HepG2 (cell line): Measurements from ENCODE around the gene DCAKD. TPM values are rescaled to one million over a fixed set of nuclear protein-coding genes. Genes with fewer than 3 reads are reported as not detected.
A peak's percentile ranks its signal among the peaks of the same experiment; 100 is the strongest.

Source experiments
- ATRX ChIP-seq: sonication (generic); formaldehyde crosslinking; IDR thresholded peaks from 2 replicates; pipeline ENCODE4 v1.4.0; 2020; ENCODE audit warnings: missing genetic modification reagents, borderline replicate concordance
- HMG20B ChIP-seq: conservative IDR thresholded peaks from 2 replicates; pipeline ENCODE4 v1.6.1; 2016; ENCODE audit warnings: missing genetic modification reagents, missing compliant biosample characterization
- HNRNPH1 ChIP-seq: fragments of 200-400 bp; formaldehyde crosslinking; optimal IDR thresholded peaks from 2 replicates; pipeline ENCODE3; 2017; ENCODE audit warnings: mild to moderate bottlenecking, low read depth, low read length
- MIER3 ChIP-seq: IDR thresholded peaks from 2 replicates; pipeline ENCODE4 v1.6.1; 2016; ENCODE audit warnings: missing compliant biosample characterization, borderline replicate concordance
- MXD4 ChIP-seq: IDR thresholded peaks from 2 replicates; pipeline ENCODE4 v1.6.1; 2016; ENCODE audit warnings: mild to moderate bottlenecking, missing biosample characterization, missing genetic modification reagents
- PAWR ChIP-seq: sonication (generic); formaldehyde crosslinking; IDR thresholded peaks from 2 replicates; pipeline ENCODE4 v1.4.0; 2020; ENCODE audit warnings: missing genetic modification reagents, mild to moderate bottlenecking, borderline replicate concordance
- ZIK1 ChIP-seq: sonication (generic); formaldehyde crosslinking; IDR thresholded peaks from 2 replicates; pipeline ENCODE4 v1.5.0; 2020; ENCODE audit warnings: mild to moderate bottlenecking, low read depth, missing genetic modification reagents, borderline replicate concordance
- ZNF333 ChIP-seq: sonication (generic); formaldehyde crosslinking; IDR thresholded peaks from 2 replicates; pipeline ENCODE4 v1.4.0; 2020; ENCODE audit warnings: mild to moderate bottlenecking, missing genetic modification reagents, borderline replicate concordance
- ZNF382 ChIP-seq: sonication (generic); formaldehyde crosslinking; IDR thresholded peaks from 2 replicates; pipeline ENCODE4 v1.5.0; 2020; ENCODE audit warnings: missing genetic modification reagents, mild to moderate bottlenecking, borderline replicate concordance
- ZNF451 ChIP-seq: sonication (generic); formaldehyde crosslinking; IDR thresholded peaks from 2 replicates; pipeline ENCODE4 v1.5.0; 2020; ENCODE audit warnings: mild to moderate bottlenecking, missing genetic modification reagents
- ZNF550 ChIP-seq: sonication (generic); formaldehyde crosslinking; IDR thresholded peaks from 2 replicates; pipeline ENCODE4 v1.4.0; 2020; ENCODE audit warnings: mild to moderate bottlenecking, missing genetic modification reagents, borderline replicate concordance
- ZNF629 ChIP-seq: sonication (generic); formaldehyde crosslinking; conservative IDR thresholded peaks from 2 replicates; pipeline ENCODE4 v1.5.0; 2020; ENCODE audit warnings: missing genetic modification reagents
- ZNF782 ChIP-seq: sonication (generic); formaldehyde crosslinking; IDR thresholded peaks from 2 replicates; pipeline ENCODE4 v1.4.0; 2020; ENCODE audit warnings: missing genetic modification reagents, mild to moderate bottlenecking, borderline replicate concordance
- polyA plus RNA-seq, 8 experiments: library from polyadenylated mRNA; depleted of rRNA in 3 of 8; stranded (reverse) in 7 of 8; unstranded in 1 of 8; fragments of >200 nt; fragmentation: Illumina TruSeq in 4 of 8; extraction: Trizol in 4 of 8; gene quantifications; 2 replicates each; pipeline versions ENCODE4 v1.2.1 to v1.2.3, GENCODE V29; 2011 to 2016; ENCODE audit warnings: low read depth in 4 of 8, missing spikeins in 1 of 8, mixed read lengths in 1 of 8; ENCODE audit not compliant: insufficient read depth in 1 of 8
- total RNA-seq, 5 experiments: library from RNA; depleted of rRNA; stranded (reverse); fragments of >200 nt; fragmentation: Illumina TruSeq; extraction: Trizol; gene quantifications; 2 replicates each; pipeline ENCODE4 v1.2.3, GENCODE V29; 2016; ENCODE audit warnings: low read depth in 1 of 5
- TF ChIP-seq, protein P1 (sequence below): sonication (generic); formaldehyde crosslinking; IDR thresholded peaks from 2 replicates; pipeline ENCODE4 v1.4.0; 2020; ENCODE audit warnings: missing genetic modification reagents; ENCODE audit errors: not compliant biosample characterization
- TF ChIP-seq, protein P2 (sequence below): sonication (generic); formaldehyde crosslinking; IDR thresholded peaks from 2 replicates; pipeline ENCODE4 v1.4.0; 2020; ENCODE audit warnings: mild to moderate bottlenecking, low read depth, missing genetic modification reagents
- TF ChIP-seq, protein P3 (sequence below): sonication (generic); formaldehyde crosslinking; IDR thresholded peaks from 2 replicates; pipeline ENCODE4 v1.4.0; 2020; ENCODE audit warnings: missing genetic modification reagents
- TF ChIP-seq, protein P4 (sequence below): sonication (generic); formaldehyde crosslinking; conservative IDR thresholded peaks from 2 replicates; pipeline ENCODE4 v1.8.1; 2023; ENCODE audit warnings: missing genetic modification reagents
- TF ChIP-seq, protein P5 (sequence below): sonication (generic); formaldehyde crosslinking; IDR thresholded peaks from 2 replicates; pipeline ENCODE4 v1.4.0; 2020; ENCODE audit warnings: missing genetic modification reagents

Gene DCAKD
- total and polyA plus RNA-seq, 2 of the 13 experiments (the other 11 are each of a cell fraction or from before 2014, with no cell fraction given), result 25.9 to 29.2 TPM

DNA sequence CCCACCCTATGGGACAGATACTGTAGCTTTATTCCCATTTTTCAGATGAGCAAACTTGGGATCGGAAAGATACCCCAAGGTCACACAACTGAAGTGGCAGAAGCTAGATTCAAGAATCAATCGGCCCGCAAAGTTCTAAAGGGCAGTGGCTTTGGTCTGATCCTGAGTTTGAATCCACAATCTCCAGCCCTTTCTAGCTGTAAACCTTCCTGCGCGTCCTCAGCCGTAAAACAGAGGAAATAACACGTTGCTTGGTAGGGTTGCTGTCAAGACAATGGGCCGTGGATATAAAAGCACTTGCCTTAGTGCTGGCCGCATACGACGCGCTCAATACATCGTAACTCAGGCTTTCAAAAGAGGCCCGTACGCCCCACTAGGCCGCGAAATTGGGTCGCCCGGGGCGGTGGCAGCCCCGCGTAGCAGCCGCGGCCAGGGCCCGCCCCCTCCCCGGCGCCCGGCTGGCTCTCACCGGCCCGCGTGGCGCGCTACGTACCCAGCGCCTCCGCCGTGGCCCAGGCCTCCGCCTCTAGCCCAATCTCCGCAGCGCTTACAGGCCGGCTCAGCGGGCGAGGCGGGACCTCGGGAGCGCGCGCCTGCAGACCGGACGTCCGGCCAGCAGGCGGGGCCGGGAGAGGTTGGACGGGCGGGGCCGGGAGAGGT, at the start of gene DCAKD (continued):
- TF ChIP-seq, protein P1, sequence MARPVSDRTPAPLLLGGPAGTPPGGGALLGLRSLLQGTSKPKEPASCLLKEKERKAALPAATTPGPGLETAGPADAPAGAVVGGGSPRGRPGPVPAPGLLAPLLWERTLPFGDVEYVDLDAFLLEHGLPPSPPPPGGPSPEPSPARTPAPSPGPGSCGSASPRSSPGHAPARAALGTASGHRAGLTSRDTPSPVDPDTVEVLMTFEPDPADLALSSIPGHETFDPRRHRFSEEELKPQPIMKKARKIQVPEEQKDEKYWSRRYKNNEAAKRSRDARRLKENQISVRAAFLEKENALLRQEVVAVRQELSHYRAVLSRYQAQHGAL (CRISPR knock-in tag), result peak; percentile 55
- TF ChIP-seq, protein P2, sequence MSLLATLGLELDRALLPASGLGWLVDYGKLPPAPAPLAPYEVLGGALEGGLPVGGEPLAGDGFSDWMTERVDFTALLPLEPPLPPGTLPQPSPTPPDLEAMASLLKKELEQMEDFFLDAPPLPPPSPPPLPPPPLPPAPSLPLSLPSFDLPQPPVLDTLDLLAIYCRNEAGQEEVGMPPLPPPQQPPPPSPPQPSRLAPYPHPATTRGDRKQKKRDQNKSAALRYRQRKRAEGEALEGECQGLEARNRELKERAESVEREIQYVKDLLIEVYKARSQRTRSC (CRISPR knock-in tag), result no peak
- no peak for TF ChIP-seq PAWR (CRISPR knock-in tag)
- TF ChIP-seq ZNF782 (CRISPR knock-in tag), result no peak
- no peak for TF ChIP-seq ZNF382 (CRISPR knock-in tag)
- no peak for TF ChIP-seq HMG20B (CRISPR knock-in tag)
- TF ChIP-seq ATRX (CRISPR knock-in tag), result 0 out of 2 replicates have a peak, but pooled peaks have one; percentile 1
- TF ChIP-seq HNRNPH1, result no peak
- peak; percentile 98 for TF ChIP-seq ZNF629 (CRISPR knock-in tag)
- no peak; the same call in 1 of the 2 replicates for TF ChIP-seq ZIK1
- TF ChIP-seq MIER3 (CRISPR knock-in tag), result peak; percentile 41; the same call in 1 of the 2 replicates
- 0 out of 2 replicates have a peak, but pooled peaks have one; percentile 41 for TF ChIP-seq ZNF333 (CRISPR knock-in tag)
- TF ChIP-seq ZNF550 (CRISPR knock-in tag), result no peak
- peak; percentile 62 for TF ChIP-seq MXD4 (CRISPR knock-in tag)
- TF ChIP-seq, protein P3, sequence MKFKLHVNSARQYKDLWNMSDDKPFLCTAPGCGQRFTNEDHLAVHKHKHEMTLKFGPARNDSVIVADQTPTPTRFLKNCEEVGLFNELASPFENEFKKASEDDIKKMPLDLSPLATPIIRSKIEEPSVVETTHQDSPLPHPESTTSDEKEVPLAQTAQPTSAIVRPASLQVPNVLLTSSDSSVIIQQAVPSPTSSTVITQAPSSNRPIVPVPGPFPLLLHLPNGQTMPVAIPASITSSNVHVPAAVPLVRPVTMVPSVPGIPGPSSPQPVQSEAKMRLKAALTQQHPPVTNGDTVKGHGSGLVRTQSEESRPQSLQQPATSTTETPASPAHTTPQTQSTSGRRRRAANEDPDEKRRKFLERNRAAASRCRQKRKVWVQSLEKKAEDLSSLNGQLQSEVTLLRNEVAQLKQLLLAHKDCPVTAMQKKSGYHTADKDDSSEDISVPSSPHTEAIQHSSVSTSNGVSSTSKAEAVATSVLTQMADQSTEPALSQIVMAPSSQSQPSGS (CRISPR knock-in tag), result no peak
- peak; percentile 78; the same call in 1 of the 2 replicates for TF ChIP-seq ZNF451 (CRISPR knock-in tag)
- TF ChIP-seq, protein P4, sequence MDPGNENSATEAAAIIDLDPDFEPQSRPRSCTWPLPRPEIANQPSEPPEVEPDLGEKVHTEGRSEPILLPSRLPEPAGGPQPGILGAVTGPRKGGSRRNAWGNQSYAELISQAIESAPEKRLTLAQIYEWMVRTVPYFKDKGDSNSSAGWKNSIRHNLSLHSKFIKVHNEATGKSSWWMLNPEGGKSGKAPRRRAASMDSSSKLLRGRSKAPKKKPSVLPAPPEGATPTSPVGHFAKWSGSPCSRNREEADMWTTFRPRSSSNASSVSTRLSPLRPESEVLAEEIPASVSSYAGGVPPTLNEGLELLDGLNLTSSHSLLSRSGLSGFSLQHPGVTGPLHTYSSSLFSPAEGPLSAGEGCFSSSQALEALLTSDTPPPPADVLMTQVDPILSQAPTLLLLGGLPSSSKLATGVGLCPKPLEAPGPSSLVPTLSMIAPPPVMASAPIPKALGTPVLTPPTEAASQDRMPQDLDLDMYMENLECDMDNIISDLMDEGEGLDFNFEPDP, result no peak
- TF ChIP-seq, protein P5, sequence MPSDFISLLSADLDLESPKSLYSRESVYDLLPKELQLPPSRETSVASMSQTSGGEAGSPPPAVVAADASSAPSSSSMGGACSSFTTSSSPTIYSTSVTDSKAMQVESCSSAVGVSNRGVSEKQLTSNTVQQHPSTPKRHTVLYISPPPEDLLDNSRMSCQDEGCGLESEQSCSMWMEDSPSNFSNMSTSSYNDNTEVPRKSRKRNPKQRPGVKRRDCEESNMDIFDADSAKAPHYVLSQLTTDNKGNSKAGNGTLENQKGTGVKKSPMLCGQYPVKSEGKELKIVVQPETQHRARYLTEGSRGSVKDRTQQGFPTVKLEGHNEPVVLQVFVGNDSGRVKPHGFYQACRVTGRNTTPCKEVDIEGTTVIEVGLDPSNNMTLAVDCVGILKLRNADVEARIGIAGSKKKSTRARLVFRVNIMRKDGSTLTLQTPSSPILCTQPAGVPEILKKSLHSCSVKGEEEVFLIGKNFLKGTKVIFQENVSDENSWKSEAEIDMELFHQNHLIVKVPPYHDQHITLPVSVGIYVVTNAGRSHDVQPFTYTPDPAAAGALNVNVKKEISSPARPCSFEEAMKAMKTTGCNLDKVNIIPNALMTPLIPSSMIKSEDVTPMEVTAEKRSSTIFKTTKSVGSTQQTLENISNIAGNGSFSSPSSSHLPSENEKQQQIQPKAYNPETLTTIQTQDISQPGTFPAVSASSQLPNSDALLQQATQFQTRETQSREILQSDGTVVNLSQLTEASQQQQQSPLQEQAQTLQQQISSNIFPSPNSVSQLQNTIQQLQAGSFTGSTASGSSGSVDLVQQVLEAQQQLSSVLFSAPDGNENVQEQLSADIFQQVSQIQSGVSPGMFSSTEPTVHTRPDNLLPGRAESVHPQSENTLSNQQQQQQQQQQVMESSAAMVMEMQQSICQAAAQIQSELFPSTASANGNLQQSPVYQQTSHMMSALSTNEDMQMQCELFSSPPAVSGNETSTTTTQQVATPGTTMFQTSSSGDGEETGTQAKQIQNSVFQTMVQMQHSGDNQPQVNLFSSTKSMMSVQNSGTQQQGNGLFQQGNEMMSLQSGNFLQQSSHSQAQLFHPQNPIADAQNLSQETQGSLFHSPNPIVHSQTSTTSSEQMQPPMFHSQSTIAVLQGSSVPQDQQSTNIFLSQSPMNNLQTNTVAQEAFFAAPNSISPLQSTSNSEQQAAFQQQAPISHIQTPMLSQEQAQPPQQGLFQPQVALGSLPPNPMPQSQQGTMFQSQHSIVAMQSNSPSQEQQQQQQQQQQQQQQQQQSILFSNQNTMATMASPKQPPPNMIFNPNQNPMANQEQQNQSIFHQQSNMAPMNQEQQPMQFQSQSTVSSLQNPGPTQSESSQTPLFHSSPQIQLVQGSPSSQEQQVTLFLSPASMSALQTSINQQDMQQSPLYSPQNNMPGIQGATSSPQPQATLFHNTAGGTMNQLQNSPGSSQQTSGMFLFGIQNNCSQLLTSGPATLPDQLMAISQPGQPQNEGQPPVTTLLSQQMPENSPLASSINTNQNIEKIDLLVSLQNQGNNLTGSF (CRISPR knock-in tag), result peak; percentile 75; the same call in 1 of the 2 replicates
